K562 (cell line): Measurements from ENCODE around the gene PRDM16. TPM values are rescaled to one million over a fixed set of nuclear protein-coding genes. Genes with fewer than 3 reads are reported as not detected.

Source experiments
- ATAC-seq: fragments of 200-7000 bp; cut with Tn5 transposase; 3 replicates; pipeline ENCODE4 v1.9.1; 2020; ENCODE audit warnings: moderate library complexity
- BruUV-seq: library from RNA; stranded (reverse); fragments of 400-500 nt; replicated peaks from 2 replicates; lab custom pipeline; 2021; lab: Mats Ljungman, UMichigan
- CTCF ChIA-PET: fragments of 300-600 bp; formaldehyde crosslinking; extraction: SDS; loops from one replicate; lab custom pipeline; 2021; ENCODE audit warnings: low intra/inter-chr PET ratio; lab: Yijun Ruan, JAX
- POLR2A ChIA-PET: fragments of 300-600, 350-650 bp; sonication (Branson Sonifier 250); formaldehyde crosslinking; extraction: SDS; loops from one replicate; lab custom pipeline; 2021; ENCODE audit warnings: antibody characterized with exemption, inconsistent platforms; lab: Yijun Ruan, JAX
- DNase-seq, 4 experiments: peaks; one replicate each; pipeline versions ENCODE4 v3.0.0 to v3.0.0-alpha.2; 2011 to 2018; ENCODE audit warnings: low spot score in 3 of 4, mixed read lengths in 3 of 4; ENCODE audit errors: extremely low read depth in 1 of 4
- FAIRE-seq: peaks from 2 replicates; lab custom pipeline; 2011; peaks lifted over from hg19 to GRCh38; lab: Jason Lieb, UNC
- H2AFZ ChIP-seq: 2 replicates; pipeline ENCODE4 v1.6.0; 2011; ENCODE audit warnings: low read depth, low read length, control low read depth, inconsistent platforms
- H3K27ac ChIP-seq: fragments of 200-600 bp; 3 replicates; pipeline ENCODE4 v1.8.0; 2011; ENCODE audit warnings: low read depth, mild to moderate bottlenecking, control low read depth, inconsistent platforms, low read length, moderate library complexity, mixed read lengths; ENCODE audit errors: extremely low read depth
- H3K27me3 ChIP-seq, 2 experiments: fragments of 300-600 bp in 1 of 2; 2 replicates in 1 of 2; 3 replicates in 1 of 2; pipeline versions ENCODE4 v1.6.0 to v1.8.0; 2011; ENCODE audit warnings: inconsistent platforms in 2 of 2, low read length in 2 of 2, mild to moderate bottlenecking in 1 of 2, mixed read lengths in 1 of 2, moderate library complexity in 1 of 2; ENCODE audit not compliant: control insufficient read depth in 2 of 2, insufficient read depth in 2 of 2
- H3K36me3 ChIP-seq: fragments of 300-600 bp; 3 replicates; pipeline ENCODE4 v1.8.0; 2011; ENCODE audit warnings: mild to moderate bottlenecking, low read length, inconsistent platforms; ENCODE audit not compliant: control insufficient read depth, insufficient read depth
- H3K4me1 ChIP-seq, 2 experiments: fragments of 200-600 bp in 1 of 2; replicated peaks in 1 of 2; 2 replicates in 1 of 2; 3 replicates in 1 of 2; pipeline versions ENCODE4 v1.5.1 to v1.8.0; 2011; ENCODE audit warnings: inconsistent platforms in 2 of 2, low read length in 2 of 2, mild to moderate bottlenecking in 1 of 2, mixed read lengths in 1 of 2, moderate library complexity in 1 of 2; ENCODE audit not compliant: control insufficient read depth in 2 of 2, insufficient read depth in 2 of 2
- H3K4me2 ChIP-seq: 2 replicates; pipeline ENCODE4 v1.6.1; 2011; ENCODE audit warnings: low read length, control low read depth, inconsistent platforms, mixed read lengths; ENCODE audit not compliant: insufficient read depth
- H3K4me3 ChIP-seq: fragments of 200-600 bp; sonication (generic), shearing (Covaris generic); 2 replicates; pipeline ENCODE4 v1.5.1; 2016; ENCODE audit warnings: control low read depth, inconsistent platforms
- H3K79me2 ChIP-seq: fragments of 200-600 bp; 3 replicates; pipeline ENCODE4 v1.8.0; 2011; ENCODE audit warnings: low read length, inconsistent platforms; ENCODE audit not compliant: control insufficient read depth, insufficient read depth
- H3K9ac ChIP-seq, 2 experiments: 2 replicates each; pipeline versions ENCODE4 v1.6.0 to v1.6.1; 2011; ENCODE audit warnings: low read depth in 2 of 2, low read length in 2 of 2, control low read depth in 1 of 2, inconsistent platforms in 1 of 2, mild to moderate bottlenecking in 1 of 2, mixed read lengths in 1 of 2; ENCODE audit not compliant: insufficient read depth in 1 of 2
- H3K9me1 ChIP-seq: one replicate; pipeline ENCODE4 v1.6.0; 2011; ENCODE audit warnings: inconsistent platforms, mild to moderate bottlenecking, low read length, moderate library complexity; ENCODE audit not compliant: control insufficient read depth, insufficient read depth
- H3K9me3 ChIP-seq: replicated peaks from 2 replicates; pipeline ENCODE4 v1.5.1; 2011; ENCODE audit warnings: low read depth, low read length, inconsistent platforms; ENCODE audit not compliant: control insufficient read depth, insufficient read depth
- H4K20me1 ChIP-seq: replicated peaks from 2 replicates; pipeline ENCODE4 v1.6.1; 2011; ENCODE audit warnings: low read length, inconsistent platforms, mixed read lengths; ENCODE audit not compliant: control insufficient read depth, insufficient read depth
- ARNT ChIP-seq, 2 experiments: fragments of 450-650 bp; IDR thresholded peaks; 2 replicates each; pipeline ENCODE4 v1.6.1; 2016; ENCODE audit warnings: mild to moderate bottlenecking in 1 of 2
- EZH2 ChIP-seq: IDR thresholded peaks from 2 replicates; pipeline ENCODE4 v1.6.1; 2012; ENCODE audit warnings: low read depth, mild to moderate bottlenecking, inconsistent platforms, low read length, borderline replicate concordance
- HDAC3 ChIP-seq: fragments of 450-650 bp; IDR thresholded peaks from 2 replicates; pipeline ENCODE4 v1.6.1; 2018; ENCODE audit warnings: borderline replicate concordance, mild to moderate bottlenecking, moderate library complexity; ENCODE audit not compliant: partially characterized antibody
- HDAC8 ChIP-seq: fragments of 450-650 bp; IDR thresholded peaks from 2 replicates; pipeline ENCODE4 v1.6.1; 2016; ENCODE audit warnings: mild to moderate bottlenecking, missing genetic modification characterization, moderate library complexity, missing compliant biosample characterization
- NCOR1 ChIP-seq: fragments of 450-650 bp; IDR thresholded peaks from 2 replicates; pipeline ENCODE4 v1.6.1; 2016; ENCODE audit warnings: mild to moderate bottlenecking, moderate library complexity
- ZNF121 ChIP-seq: sonication (generic); formaldehyde crosslinking; conservative IDR thresholded peaks from 2 replicates; pipeline ENCODE4 v1.8.0; 2022; ENCODE audit warnings: missing genetic modification reagents
- ZNF174 ChIP-seq: fragments of 250-450 bp; sonication (Bioruptor Pico); IDR thresholded peaks from 2 replicates; pipeline ENCODE4 v1.4.0; 2020; ENCODE audit warnings: mild to moderate bottlenecking
- ZNF449 ChIP-seq: fragments of 250-450 bp; sonication (Bioruptor Pico); IDR thresholded peaks from 2 replicates; pipeline ENCODE4 v1.8.0; 2022; ENCODE audit warnings: moderate library complexity, mild to moderate bottlenecking, inconsistent platforms
- WGBS: fragments of 100-300 bp; shearing (Covaris generic); methylation state at CpG from one replicate; pipeline ENCODE4 v1.1.6; 2016; ENCODE audit warnings: low coverage, mixed read lengths; ENCODE audit not compliant: insufficient coverage; ENCODE audit errors: missing lambda C conversion rate; 5-methylcytosine and 5-hydroxymethylcytosine counted together
- in situ Hi-C: fragments of 300-500 bp; cut with MboI; formaldehyde crosslinking; loops from 4 replicates; pipeline ENCODE4 v1.15.0; 2018; ENCODE audit warnings: inconsistent platforms, mixed read lengths
- intact Hi-C: fragments of 100-400 bp; cut with micrococcal nuclease; formaldehyde crosslinking; loops from 2 replicates; pipeline ENCODE4 v1.14.2; 2022
- polyA plus RNA-seq, 8 experiments: library from polyadenylated mRNA; depleted of rRNA in 4 of 8; stranded (reverse) in 5 of 8; unstranded in 3 of 8; fragments of >200 nt; fragmentation: Nextera tagmentation in 2 of 8; fragmentation: Illumina TruSeq in 1 of 8; extraction: Ambion mirVana in 2 of 8; extraction: Trizol in 1 of 8; gene quantifications; 2 replicates each; pipeline versions ENCODE4 v1.2.1 to v1.2.3, GENCODE V29; 2011 to 2014; ENCODE audit warnings: inconsistent platforms in 1 of 8, missing spikeins in 1 of 8
- total RNA-seq, 7 experiments: library from RNA; depleted of rRNA in 6 of 7; stranded (reverse); fragments of >200 nt in 6 of 7; fragmentation: Illumina TruSeq in 2 of 7; extraction: Trizol in 2 of 7; gene quantifications; 2 replicates each; pipeline versions ENCODE4 v1.2.1 to v1.2.3, GENCODE V29; 2011 to 2021; ENCODE audit warnings: low replicate concordance in 1 of 7
- TF ChIP-seq, protein P1 (sequence below), 2 experiments: IDR thresholded peaks in 1 of 2; conservative IDR thresholded peaks in 1 of 2; 2 replicates each; pipeline ENCODE4 v1.6.1; 2016; ENCODE audit warnings: low read depth in 2 of 2, mild to moderate bottlenecking in 1 of 2, missing compliant biosample characterization in 1 of 2, missing genetic modification characterization in 1 of 2, moderate library complexity in 1 of 2

Gene PRDM16
- total and polyA plus RNA-seq, 9 of the 15 experiments (the other 6 are each of a cell fraction or from before 2014, with no cell fraction given): 0.10 to 0.27 TPM; not detected in 7

- TF ChIP-seq, protein P1, sequence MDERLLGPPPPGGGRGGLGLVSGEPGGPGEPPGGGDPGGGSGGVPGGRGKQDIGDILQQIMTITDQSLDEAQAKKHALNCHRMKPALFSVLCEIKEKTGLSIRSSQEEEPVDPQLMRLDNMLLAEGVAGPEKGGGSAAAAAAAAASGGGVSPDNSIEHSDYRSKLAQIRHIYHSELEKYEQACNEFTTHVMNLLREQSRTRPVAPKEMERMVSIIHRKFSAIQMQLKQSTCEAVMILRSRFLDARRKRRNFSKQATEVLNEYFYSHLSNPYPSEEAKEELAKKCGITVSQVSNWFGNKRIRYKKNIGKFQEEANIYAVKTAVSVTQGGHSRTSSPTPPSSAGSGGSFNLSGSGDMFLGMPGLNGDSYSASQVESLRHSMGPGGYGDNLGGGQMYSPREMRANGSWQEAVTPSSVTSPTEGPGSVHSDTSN (CRISPR knock-in tag; IDR thresholded peaks at IDR 0.05; ENCODE audit: low read depth): no peak
- TF ChIP-seq, protein P1 (tag; conservative IDR thresholded peaks at IDR 0.05; ENCODE audit: low read depth): no peak
- no peak for TF ChIP-seq ZNF174 (CRISPR knock-in tag)
- TF ChIP-seq HDAC3: no peak
- no peak for TF ChIP-seq EZH2
- no peak for TF ChIP-seq ARNT (IDR thresholded peaks at IDR 0.05)
Measured at GRCh38 chr1:3372317-3372716, 303.3 kb downstream of the PRDM16 start (continued).

DNA sequence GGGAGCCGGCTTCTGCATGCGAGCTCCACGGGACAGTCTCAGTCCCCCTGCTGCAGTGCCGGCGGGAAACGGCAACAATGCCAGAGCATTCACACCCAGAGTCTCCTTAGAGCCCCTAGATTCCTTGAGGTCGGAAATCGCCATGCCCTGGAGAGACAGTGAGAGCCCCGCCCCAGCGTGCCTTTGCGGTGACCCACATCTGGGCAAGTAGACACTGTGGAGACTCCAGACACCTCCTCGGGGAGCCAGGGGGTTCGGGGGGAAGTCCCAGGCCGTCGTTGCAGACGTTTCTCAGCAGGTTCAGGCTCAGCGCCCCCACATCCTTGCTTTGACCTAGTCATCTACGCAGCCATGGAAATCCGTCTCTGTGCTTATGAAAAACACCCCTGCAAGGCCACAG, 304.2 kb downstream of the PRDM16 start:
- intact Hi-C loops (no loop called here), in situ Hi-C loops (no loop called here)
- ATAC-seq (no peak), DNase-seq (no peak), FAIRE-seq (no peak)
- H3K9ac ChIP-seq: no peak overlapping the region; a peak in 1 of 4 replicates
- under 1% methylated on average over 18 of the region's 19 CpGs for WGBS
- no peak overlapping the region for H3K4me3 ChIP-seq
- BruUV-seq: no TSS peak
- H3K27me3 ChIP-seq: peaks cover 16 to 41% of the 10 kb centered on the region in 2 experiments; a peak in 3 of 5 replicates
- H3K27ac ChIP-seq: no peak overlapping the region
- H3K9me1 ChIP-seq: no peaks in the 10 kb centered on the region
- H3K79me2 ChIP-seq: no peaks in the 10 kb centered on the region
- H3K4me2 ChIP-seq: no peak overlapping the region
- H4K20me1 ChIP-seq: peaks cover 10% of the 10 kb centered on the region; the same call in 1 of the 2 replicates
- no peak overlapping the region for H2AFZ ChIP-seq
- no peaks in the 10 kb centered on the region for H3K4me1 ChIP-seq
- H3K36me3 ChIP-seq: no peaks in the 10 kb centered on the region
- TF ChIP-seq HDAC8 (tag): no peak
- no peak for TF ChIP-seq NCOR1
- no peak for TF ChIP-seq ZNF449 (CRISPR knock-in tag)
- no peak for TF ChIP-seq ZNF121 (CRISPR knock-in tag)
- ChIA-PET CTCF (no interaction called here), POLR2A (no interaction called here)
- H3K9me3 ChIP-seq: no peaks in the 10 kb centered on the region
